Neural cell (in vitro differentiated cells): ENCODE measurements around the gene MCC. TPM values are rescaled to one million over a fixed set of nuclear protein-coding genes. Genes with fewer than 3 reads are reported as not detected.
A peak's percentile ranks its signal among the peaks of the same experiment; 100 is the strongest.

Experiments
- H2AFZ ChIP-seq: fragments of 200-600, 300-800 bp; sonication (generic), shearing (Covaris generic); 2 replicates; pipeline ENCODE4 v1.6.0; 2014; ENCODE audit warnings: low read depth, mild to moderate bottlenecking, antibody characterized with exemption, low read length, moderate library complexity
- H3F3A ChIP-seq: fragments of 200-600 bp; shearing (Covaris generic); 2 replicates; pipeline ENCODE4 v1.6.1; 2016; ENCODE audit warnings: mild to moderate bottlenecking, moderate library complexity, mixed read lengths, antibody characterized with exemption, low read length; ENCODE audit not compliant: insufficient read depth, poor library complexity, severe bottlenecking
- H3K27ac ChIP-seq: fragments of 200-600, 300-800 bp; sonication (generic), shearing (Covaris generic); 2 replicates; pipeline ENCODE4 v1.5.1; 2014; ENCODE audit warnings: mild to moderate bottlenecking, low read length, moderate library complexity
- H3K27me3 ChIP-seq: fragments of 300-800, 200-600 bp; sonication (generic), shearing (Covaris generic); 2 replicates; pipeline ENCODE4 v1.6.0; 2014; ENCODE audit warnings: mild to moderate bottlenecking, low read depth, low read length, moderate library complexity; ENCODE audit not compliant: insufficient read depth
- H3K36me3 ChIP-seq: fragments of 300-800, 200-600 bp; sonication (generic), shearing (Covaris generic); 2 replicates; pipeline ENCODE4 v1.5.1; 2014; ENCODE audit warnings: mild to moderate bottlenecking, antibody characterized with exemption, low read length, moderate library complexity; ENCODE audit not compliant: insufficient read depth
- H3K4me2 ChIP-seq: fragments of 300-800, 200-600 bp; sonication (generic), shearing (Covaris generic); 2 replicates; pipeline ENCODE4 v1.6.0; 2014; ENCODE audit warnings: mild to moderate bottlenecking, low read length
- H3K4me3 ChIP-seq: fragments of 300-800, 200-600 bp; sonication (generic), shearing (Covaris generic); 2 replicates; pipeline ENCODE4 v1.5.1; 2014; ENCODE audit warnings: mild to moderate bottlenecking, low read length, moderate library complexity
- H3K79me2 ChIP-seq: fragments of 200-600 bp; shearing (Covaris generic); replicated peaks from 2 replicates; pipeline ENCODE4 v1.6.0; 2014; ENCODE audit warnings: mild to moderate bottlenecking, low read length, moderate library complexity; ENCODE audit not compliant: insufficient read depth
- H3K9ac ChIP-seq: fragments of 300-800, 200-600 bp; sonication (generic), shearing (Covaris generic); 2 replicates; pipeline ENCODE4 v1.6.1; 2016; ENCODE audit warnings: mild to moderate bottlenecking, low read length, mixed read lengths
- H3K9me2 ChIP-seq: fragments of 200-600 bp; shearing (Covaris generic); 2 replicates; pipeline ENCODE4 v1.6.1; 2016; ENCODE audit warnings: mild to moderate bottlenecking, low read length, mixed read lengths; ENCODE audit not compliant: insufficient read depth
- H3K9me3 ChIP-seq: fragments of 200-600, 300-800 bp; sonication (generic), shearing (Covaris generic); 2 replicates; pipeline ENCODE4 v1.6.1; 2016; ENCODE audit warnings: mild to moderate bottlenecking, mixed run types, low read length, moderate library complexity, mixed read lengths
- H4K20me1 ChIP-seq: fragments of 200-600 bp; shearing (Covaris generic); 2 replicates; pipeline ENCODE4 v1.6.1; 2016; ENCODE audit warnings: mild to moderate bottlenecking, mixed run types; ENCODE audit not compliant: insufficient read depth
- EP300 ChIP-seq: fragments of 450-650 bp; conservative IDR thresholded peaks from 2 replicates; pipeline ENCODE4 v1.6.1; 2014; ENCODE audit warnings: antibody characterized with exemption, mild to moderate bottlenecking, moderate library complexity; ENCODE audit not compliant: poor library complexity, severe bottlenecking
- EZH2 ChIP-seq: fragments of 200-600, 300-800 bp; shearing (Covaris generic), sonication (generic); IDR thresholded peaks from 2 replicates; pipeline ENCODE4 v1.6.1; 2014; ENCODE audit warnings: antibody characterized with exemption, low read length, borderline replicate concordance, mild to moderate bottlenecking; ENCODE audit not compliant: insufficient read depth, poor library complexity, severe bottlenecking
- MXI1 ChIP-seq: fragments of 450-650 bp; conservative IDR thresholded peaks from 2 replicates; pipeline ENCODE4 v1.6.1; 2014; ENCODE audit warnings: antibody characterized with exemption, mild to moderate bottlenecking; ENCODE audit not compliant: poor library complexity, severe bottlenecking
- POLR2AphosphoS5 ChIP-seq: IDR thresholded peaks from 2 replicates; pipeline ENCODE4 v1.6.1; 2012
- RAD21 ChIP-seq: fragments of 450-650 bp; conservative IDR thresholded peaks from 2 replicates; pipeline ENCODE4 v1.6.1; 2014; ENCODE audit warnings: antibody characterized with exemption, mild to moderate bottlenecking, moderate library complexity
- SMC3 ChIP-seq: fragments of 450-650 bp; conservative IDR thresholded peaks from 2 replicates; pipeline ENCODE4 v1.6.1; 2014; ENCODE audit warnings: antibody characterized with exemption, mild to moderate bottlenecking, moderate library complexity; ENCODE audit not compliant: poor library complexity
- TAF1 ChIP-seq: IDR thresholded peaks from 2 replicates; pipeline ENCODE4 v1.6.1; 2012; ENCODE audit warnings: low read depth
- polyA plus RNA-seq: library from polyadenylated mRNA; depleted of rRNA; stranded (reverse); fragments of >200 nt; gene quantifications from 2 replicates; pipeline ENCODE4 v1.2.3, GENCODE V29; 2014
- TF ChIP-seq, protein P1 (sequence below): fragments of 450-650 bp; IDR thresholded peaks from 2 replicates; pipeline ENCODE4 v1.5.1; 2014; ENCODE audit warnings: antibody characterized with exemption, mild to moderate bottlenecking, moderate library complexity; ENCODE audit not compliant: poor library complexity, severe bottlenecking
- TF ChIP-seq, protein P2 (sequence below): IDR thresholded peaks from 2 replicates; pipeline ENCODE4 v1.6.1; 2012; ENCODE audit warnings: borderline replicate concordance

Gene MCC
- polyA plus RNA-seq, 1 donor from 2014 or later: 2.2 TPM

DNA sequence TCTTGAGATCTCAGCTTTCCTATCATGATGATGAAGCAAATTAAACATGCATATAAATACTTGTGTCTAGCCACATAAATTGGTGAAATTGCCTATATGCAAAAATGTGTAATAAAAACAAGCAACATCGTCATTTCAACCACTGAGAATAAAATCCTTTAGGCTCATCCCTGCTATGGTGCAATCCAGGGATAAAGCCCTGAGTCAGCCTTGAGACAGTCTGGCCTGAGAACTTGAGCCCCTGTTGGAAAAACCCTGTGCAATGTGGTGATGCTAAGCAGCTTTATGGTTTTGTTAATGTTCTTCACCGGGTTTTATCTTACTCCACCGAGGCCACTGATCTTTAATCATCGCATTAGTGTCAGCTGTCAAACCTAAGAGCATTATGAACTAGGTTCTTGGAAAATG is 341.1 kb downstream of the MCC start:
- Histone ChIP-seq H3K9me2 (no peaks in the 10 kb centered on the region), H2AFZ (no peak overlapping the region), H3K9ac (no peak overlapping the region), H3K79me2 (no peaks in the 10 kb centered on the region), H3K27me3 (no peaks in the 10 kb centered on the region), H3K4me3 (no peak overlapping the region), H3K36me3 (no peaks in the 10 kb centered on the region), H3K9me3 (no peaks in the 10 kb centered on the region), H4K20me1 (no peaks in the 10 kb centered on the region), H3F3A (no peaks in the 10 kb centered on the region), H3K4me2 (no peak overlapping the region), H3K27ac (peak overlapping the region; percentile 7)
- TF ChIP-seq EZH2 (no peak), POLR2AphosphoS5 (no peak), MXI1 (no peak), TAF1 (no peak), RAD21 (no peak), SMC3 (no peak), EP300 (no peak)
- TF ChIP-seq, protein P1, sequence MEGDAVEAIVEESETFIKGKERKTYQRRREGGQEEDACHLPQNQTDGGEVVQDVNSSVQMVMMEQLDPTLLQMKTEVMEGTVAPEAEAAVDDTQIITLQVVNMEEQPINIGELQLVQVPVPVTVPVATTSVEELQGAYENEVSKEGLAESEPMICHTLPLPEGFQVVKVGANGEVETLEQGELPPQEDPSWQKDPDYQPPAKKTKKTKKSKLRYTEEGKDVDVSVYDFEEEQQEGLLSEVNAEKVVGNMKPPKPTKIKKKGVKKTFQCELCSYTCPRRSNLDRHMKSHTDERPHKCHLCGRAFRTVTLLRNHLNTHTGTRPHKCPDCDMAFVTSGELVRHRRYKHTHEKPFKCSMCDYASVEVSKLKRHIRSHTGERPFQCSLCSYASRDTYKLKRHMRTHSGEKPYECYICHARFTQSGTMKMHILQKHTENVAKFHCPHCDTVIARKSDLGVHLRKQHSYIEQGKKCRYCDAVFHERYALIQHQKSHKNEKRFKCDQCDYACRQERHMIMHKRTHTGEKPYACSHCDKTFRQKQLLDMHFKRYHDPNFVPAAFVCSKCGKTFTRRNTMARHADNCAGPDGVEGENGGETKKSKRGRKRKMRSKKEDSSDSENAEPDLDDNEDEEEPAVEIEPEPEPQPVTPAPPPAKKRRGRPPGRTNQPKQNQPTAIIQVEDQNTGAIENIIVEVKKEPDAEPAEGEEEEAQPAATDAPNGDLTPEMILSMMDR: no peak
- TF ChIP-seq, protein P2, sequence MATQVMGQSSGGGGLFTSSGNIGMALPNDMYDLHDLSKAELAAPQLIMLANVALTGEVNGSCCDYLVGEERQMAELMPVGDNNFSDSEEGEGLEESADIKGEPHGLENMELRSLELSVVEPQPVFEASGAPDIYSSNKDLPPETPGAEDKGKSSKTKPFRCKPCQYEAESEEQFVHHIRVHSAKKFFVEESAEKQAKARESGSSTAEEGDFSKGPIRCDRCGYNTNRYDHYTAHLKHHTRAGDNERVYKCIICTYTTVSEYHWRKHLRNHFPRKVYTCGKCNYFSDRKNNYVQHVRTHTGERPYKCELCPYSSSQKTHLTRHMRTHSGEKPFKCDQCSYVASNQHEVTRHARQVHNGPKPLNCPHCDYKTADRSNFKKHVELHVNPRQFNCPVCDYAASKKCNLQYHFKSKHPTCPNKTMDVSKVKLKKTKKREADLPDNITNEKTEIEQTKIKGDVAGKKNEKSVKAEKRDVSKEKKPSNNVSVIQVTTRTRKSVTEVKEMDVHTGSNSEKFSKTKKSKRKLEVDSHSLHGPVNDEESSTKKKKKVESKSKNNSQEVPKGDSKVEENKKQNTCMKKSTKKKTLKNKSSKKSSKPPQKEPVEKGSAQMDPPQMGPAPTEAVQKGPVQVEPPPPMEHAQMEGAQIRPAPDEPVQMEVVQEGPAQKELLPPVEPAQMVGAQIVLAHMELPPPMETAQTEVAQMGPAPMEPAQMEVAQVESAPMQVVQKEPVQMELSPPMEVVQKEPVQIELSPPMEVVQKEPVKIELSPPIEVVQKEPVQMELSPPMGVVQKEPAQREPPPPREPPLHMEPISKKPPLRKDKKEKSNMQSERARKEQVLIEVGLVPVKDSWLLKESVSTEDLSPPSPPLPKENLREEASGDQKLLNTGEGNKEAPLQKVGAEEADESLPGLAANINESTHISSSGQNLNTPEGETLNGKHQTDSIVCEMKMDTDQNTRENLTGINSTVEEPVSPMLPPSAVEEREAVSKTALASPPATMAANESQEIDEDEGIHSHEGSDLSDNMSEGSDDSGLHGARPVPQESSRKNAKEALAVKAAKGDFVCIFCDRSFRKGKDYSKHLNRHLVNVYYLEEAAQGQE: no peak

DNA sequence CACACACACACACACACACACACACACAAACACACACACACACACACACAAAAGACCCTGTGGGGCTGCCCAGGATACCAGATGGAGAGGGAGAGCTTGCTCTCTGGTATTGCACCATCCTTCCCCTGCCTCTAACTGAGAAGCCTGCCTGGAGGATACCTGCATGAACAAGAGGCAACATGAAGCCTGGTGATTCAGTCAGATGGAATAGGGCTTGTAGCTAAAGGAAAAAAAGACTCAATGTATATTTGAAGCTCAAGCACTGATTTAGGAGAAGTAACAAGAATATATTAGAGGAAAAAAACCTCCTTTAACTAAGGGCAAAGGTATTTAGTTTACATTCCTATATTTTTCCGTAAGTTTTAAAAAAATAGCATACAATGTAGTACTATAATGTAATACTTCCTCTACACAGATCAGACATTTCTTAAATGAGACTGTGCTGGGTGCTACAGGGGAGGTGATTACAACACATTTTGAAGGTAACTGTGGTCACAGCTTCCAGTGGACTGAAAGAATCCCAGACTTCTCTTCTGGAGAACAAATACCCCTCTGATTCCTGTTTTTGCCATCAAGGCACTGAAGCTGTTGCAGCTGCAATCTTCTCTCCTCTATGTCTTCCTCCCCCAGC is 342.4 kb downstream of the MCC start:
- Histone ChIP-seq H2AFZ (no peak overlapping the region), H3K27ac (no peak overlapping the region), H3K9ac (no peak overlapping the region), H3K4me3 (no peak overlapping the region), H4K20me1 (no peaks in the 10 kb centered on the region), H3K27me3 (no peaks in the 10 kb centered on the region), H3K9me3 (no peaks in the 10 kb centered on the region), H3F3A (no peaks in the 10 kb centered on the region), H3K79me2 (no peaks in the 10 kb centered on the region), H3K9me2 (no peaks in the 10 kb centered on the region), H3K36me3 (no peaks in the 10 kb centered on the region), H3K4me2 (no peak overlapping the region)
- TF ChIP-seq MXI1: no peak
- TF ChIP-seq, protein P1: no peak
- no peak for TF ChIP-seq EZH2
- no peak for TF ChIP-seq POLR2AphosphoS5
